Esophagus muscularis mucosa (tissue), 4 donors: ENCODE data around the gene ITGB5. TPM values are rescaled to one million over a fixed set of nuclear protein-coding genes. Genes with fewer than 3 reads are reported as not detected.
A peak's percentile ranks its signal among the peaks of the same experiment; 100 is the strongest.

ENCODE experiments used
- DNase-seq: peaks from one replicate; pipeline ENCODE4 v3.0.0-alpha.2; 2017; ENCODE audit errors: extremely low spot score
- H3K27ac ChIP-seq, 4 donors: fragments of 200-600 bp; sonication (generic); replicated peaks in 1 of 4; 1 replicate in 3 of 4; 2 replicates in 1 of 4; pipeline ENCODE4 v1.5.1; 2016 to 2019; ENCODE audit warnings: mild to moderate bottlenecking in 1 of 4
- H3K27me3 ChIP-seq, 4 donors: fragments of 200-600 bp; sonication (generic); one replicate each; pipeline versions ENCODE4 v1.5.1 to v1.6.0; 2016 to 2019
- H3K36me3 ChIP-seq, 4 donors: fragments of 200-600 bp; sonication (generic); one replicate each; pipeline ENCODE4 v1.5.1; 2016 to 2019
- H3K4me1 ChIP-seq, 4 donors: fragments of 200-600 bp; sonication (generic); one replicate each; pipeline ENCODE4 v1.5.1; 2016 to 2019
- H3K4me3 ChIP-seq, 4 donors: fragments of 200-600 bp; sonication (generic); 1 replicate in 2 of 4; 2 replicates in 2 of 4; pipeline ENCODE4 v1.5.1; 2016 to 2019; ENCODE audit warnings: mild to moderate bottlenecking in 4 of 4, moderate library complexity in 1 of 4
- H3K9me3 ChIP-seq, 4 donors: fragments of 200-600 bp; sonication (generic); 1 replicate in 3 of 4; 2 replicates in 1 of 4; pipeline ENCODE4 v1.5.1; 2016 to 2019
- CTCF ChIP-seq, 3 experiments: fragments of 200-600 bp in 2 of 3; fragments of 450-650 bp in 1 of 3; sonication (generic) in 2 of 3; IDR thresholded peaks; one replicate each; pipeline ENCODE4 v1.5.1; 2017 to 2019; ENCODE audit warnings: antibody characterized with exemption in 3 of 3, mild to moderate bottlenecking in 2 of 3, moderate library complexity in 1 of 3
- EP300 ChIP-seq: sonication (generic); formaldehyde crosslinking; IDR thresholded peaks from one replicate; pipeline ENCODE4 v1.6.1; 2017; ENCODE audit warnings: antibody characterized with exemption
- POLR2A ChIP-seq: fragments of 450-650 bp; IDR thresholded peaks from one replicate; pipeline ENCODE4 v1.6.1; 2017; ENCODE audit warnings: antibody characterized with exemption, moderate library complexity, mild to moderate bottlenecking, low read depth
- POLR2AphosphoS5 ChIP-seq, 2 donors: sonication (generic); formaldehyde crosslinking; IDR thresholded peaks; one replicate each; pipeline ENCODE4 v1.6.1; 2017; ENCODE audit warnings: antibody characterized with exemption in 2 of 2
- WGBS: methylation state at CpG from one replicate; pipeline ENCODE4 v1.1.5; 2018; 5-methylcytosine and 5-hydroxymethylcytosine counted together
- intact Hi-C: fragments of 100-400 bp; cut with DNase I; formaldehyde crosslinking; loops from one replicate; pipeline ENCODE4 v1.15.1; 2023
- total RNA-seq, 4 donors: library from RNA; depleted of rRNA; stranded (reverse); fragments of >200 nt; gene quantifications; one replicate each; pipeline versions ENCODE4 v1.1.0 to v1.2.1, GENCODE V29; 2016

ITGB5 gene
- 100 to 1,000 TPM; 114 to 284 (median 188) TPM for total RNA-seq

- TF ChIP-seq CTCF (IDR thresholded peaks at IDR 0.05) (no peak), EP300 (no peak), POLR2A (peak; percentile 60), POLR2AphosphoS5 (IDR thresholded peaks at IDR 0.05) (peak; percentile 75 to 85)
- H3K9me3 ChIP-seq = no peaks in the 10 kb centered on the region
- H3K4me1 ChIP-seq = peaks cover 33 to 46% (median 39%) of the 10 kb centered on the region in 4 donors
- peaks cover 0 to 6% (median 0%) of the 10 kb centered on the region in 4 donors for H3K36me3 ChIP-seq
- peak within 1 kb of the TSS; percentile 81 to 92 (median 88) for H3K4me3 ChIP-seq
- DNase-seq = peak; percentile 94
- peak within 1 kb of the TSS; percentile 91 to 94 (median 92) for H3K27ac ChIP-seq
- intact Hi-C loops = loop anchor here (5.0 kb wide), 1 partner anchor 35 kb away; no protein-coding TSS in a partner anchor
- 6% methylated on average over 35 of the region's 78 CpGs for WGBS
- no peaks in the 10 kb centered on the region for H3K27me3 ChIP-seq
Observed at GRCh38 chr3:124887177-124887931, at the start of gene ITGB5. ITGB5 (minus strand) TSS chr3:124887365; CDS start chr3:124887000, 365 bp downstream.

- H3K27me3 ChIP-seq = no peaks in the 10 kb centered on the region
- intact Hi-C loops = loop anchor here (10.0 kb wide), 1 partner anchor 229 kb away; no protein-coding TSS in a partner anchor
- H3K36me3 ChIP-seq = no peaks in the 10 kb centered on the region
- H3K9me3 ChIP-seq = peaks cover 0 to 4% (median 0%) of the 10 kb centered on the region in 4 donors
- H3K27ac ChIP-seq = no peak overlapping the region
- TF ChIP-seq POLR2AphosphoS5 (IDR thresholded peaks at IDR 0.05) (no peak), POLR2A (no peak), CTCF (IDR thresholded peaks at IDR 0.05) (no peak), EP300 (no peak)
- no peak overlapping the region for H3K4me3 ChIP-seq
- H3K4me1 ChIP-seq = no peaks in the 10 kb centered on the region
- DNase-seq = no peak
- WGBS = 95% methylated on average over 5 of the region's 5 CpGs
Observed at GRCh38 chr3:124935794-124936542, 48.8 kb upstream of the ITGB5 start.

- TF ChIP-seq POLR2A (no peak), CTCF (IDR thresholded peaks at IDR 0.05) (no peak), EP300 (no peak), POLR2AphosphoS5 (IDR thresholded peaks at IDR 0.05) (no peak)
- H3K27me3 ChIP-seq = no peaks in the 10 kb centered on the region
- DNase-seq = no peak
- H3K9me3 ChIP-seq = peaks cover 0 to 4% (median 0%) of the 10 kb centered on the region in 4 donors
- intact Hi-C loops = loop anchor here (10.0 kb wide), 1 partner anchor 230 kb away; no protein-coding TSS in a partner anchor
- H3K4me1 ChIP-seq = peaks cover 0 to 2% (median 0%) of the 10 kb centered on the region in 4 donors
- no peaks in the 10 kb centered on the region for H3K36me3 ChIP-seq
- no peak overlapping the region for H3K27ac ChIP-seq
- H3K4me3 ChIP-seq = no peak overlapping the region
Observed at GRCh38 chr3:124935264-124935663, 48.1 kb upstream of the ITGB5 start.

- no peaks in the 10 kb centered on the region for H3K36me3 ChIP-seq
- intact Hi-C loops = loop anchor here (10.0 kb wide), 1 partner anchor 230 kb away; no protein-coding TSS in a partner anchor
- H3K27ac ChIP-seq = no peak within 1 kb of the TSS
- H3K27me3 ChIP-seq = no peaks in the 10 kb centered on the region
- 89% methylated on average over 5 of the region's 5 CpGs for WGBS
- TF ChIP-seq POLR2A (no peak), POLR2AphosphoS5 (IDR thresholded peaks at IDR 0.05) (no peak), EP300 (no peak), CTCF (IDR thresholded peaks at IDR 0.05) (no peak)
- H3K9me3 ChIP-seq = peaks cover 0 to 4% (median 0%) of the 10 kb centered on the region in 4 donors
- peaks cover 0 to 9% (median 2%) of the 10 kb centered on the region in 4 donors for H3K4me1 ChIP-seq
- no peak for DNase-seq
- H3K4me3 ChIP-seq = no peak within 1 kb of the TSS
Observed at GRCh38 chr3:124934577-124934976, 47.4 kb upstream of the ITGB5 start, which contains the start of gene MUC13. MUC13 (minus strand) TSS chr3:124934751; CDS start chr3:124934712, 39 bp downstream.
